Stimulated activated memory B cell treated with anti-CD40 and anti-IgM and Interleukin-4, amounts not matched to agents 10 μg/mL and 1 μg/mL and 100 μg/mL, for 72 hours (primary cell): Measurements from ENCODE around the gene CCDC88C.
A peak's percentile ranks its signal among the peaks of the same experiment; 100 is the strongest.
"Not testable (repeated sequence)": the region's sequence is repeated elsewhere in the genome, so short reads cannot be mapped to it uniquely, and the experiment has no call there.

Experiments used
- ATAC-seq: fragments of 150-1000 bp; cut with Tn5 transposase; 2 replicates; pipeline ENCODE4 v1.10.0; 2021
- H3K27ac Mint-ChIP-seq: one replicate; pipeline ENCODE4 v1.8.0; 2022; ENCODE audit warnings: mild to moderate bottlenecking, mixed read lengths
- H3K27me3 Mint-ChIP-seq: one replicate; pipeline ENCODE4 v1.8.0; 2022; ENCODE audit warnings: mixed read lengths
- H3K36me3 Mint-ChIP-seq: one replicate; pipeline ENCODE4 v1.8.0; 2022; ENCODE audit warnings: mixed read lengths
- H3K4me1 Mint-ChIP-seq: one replicate; pipeline ENCODE4 v1.8.0; 2022; ENCODE audit warnings: mixed read lengths
- H3K4me3 Mint-ChIP-seq: one replicate; pipeline ENCODE4 v1.8.0; 2022; ENCODE audit warnings: mild to moderate bottlenecking, moderate library complexity, mixed read lengths
- H3K9me3 Mint-ChIP-seq: one replicate; pipeline ENCODE4 v1.8.0; 2022; ENCODE audit warnings: mixed read lengths

The CCDC88C gene

GRCh38 chr14:91232052-91232451 lies 185.6 kb downstream of the CCDC88C start:
- peak overlapping the region; percentile 11 for H3K27ac Mint-ChIP-seq
- H3K27me3 Mint-ChIP-seq: no peaks in the 10 kb centered on the region
- ATAC-seq: no peak
- H3K36me3 Mint-ChIP-seq: peaks cover 9% of the 10 kb centered on the region
- no peak overlapping the region for H3K4me3 Mint-ChIP-seq
- H3K9me3 Mint-ChIP-seq: no peaks in the 10 kb centered on the region
- H3K4me1 Mint-ChIP-seq: peaks cover 46% of the 10 kb centered on the region

GRCh38 chr14:91231446-91231845 lies 186.2 kb downstream of the CCDC88C start:
- ATAC-seq: no peak
- peaks cover 14% of the 10 kb centered on the region for H3K36me3 Mint-ChIP-seq
- H3K9me3 Mint-ChIP-seq: no peaks in the 10 kb centered on the region
- no peaks in the 10 kb centered on the region for H3K27me3 Mint-ChIP-seq
- H3K27ac Mint-ChIP-seq: peak overlapping the region; percentile 11
- peaks cover 52% of the 10 kb centered on the region for H3K4me1 Mint-ChIP-seq
- H3K4me3 Mint-ChIP-seq: no peak overlapping the region

- Mint-ChIP-seq H3K4me1 (peaks cover 61% of the 10 kb centered on the region), H3K9me3 (no peaks in the 10 kb centered on the region), H3K27ac (peak overlapping the region; percentile 87), H3K27me3 (no peaks in the 10 kb centered on the region), H3K36me3 (peaks cover 14% of the 10 kb centered on the region), H3K4me3 (no peak overlapping the region)
- no peak for ATAC-seq
These were observed 187.1 kb downstream of the CCDC88C start for GRCh38 chr14:91230397-91231035.

GRCh38 chr14:91229743-91230200 lies 187.8 kb downstream of the CCDC88C start:
- Mint-ChIP-seq H3K4me3 (no peak overlapping the region), H3K4me1 (peaks cover 64% of the 10 kb centered on the region), H3K27ac (peak overlapping the region; percentile 87), H3K27me3 (no peaks in the 10 kb centered on the region), H3K36me3 (peaks cover 13% of the 10 kb centered on the region), H3K9me3 (no peaks in the 10 kb centered on the region)
- ATAC-seq: peak; percentile 86

- Mint-ChIP-seq H3K4me3 (no peak overlapping the region), H3K36me3 (peaks cover 7% of the 10 kb centered on the region), H3K27me3 (no peaks in the 10 kb centered on the region), H3K9me3 (no peaks in the 10 kb centered on the region), H3K27ac (peak overlapping the region; percentile 87), H3K4me1 (peaks cover 64% of the 10 kb centered on the region)
- ATAC-seq: no peak
These were observed 188.6 kb downstream of the CCDC88C start for GRCh38 chr14:91229005-91229382.

GRCh38 chr14:91228112-91229004 lies 189.3 kb downstream of the CCDC88C start:
- Mint-ChIP-seq H3K36me3 (peaks cover 14% of the 10 kb centered on the region), H3K27ac (peak overlapping the region; percentile 87), H3K27me3 (no peaks in the 10 kb centered on the region), H3K4me1 (peaks cover 64% of the 10 kb centered on the region), H3K9me3 (no peaks in the 10 kb centered on the region), H3K4me3 (peak overlapping the region; percentile 52)
- ATAC-seq: peak; percentile 95

GRCh38 chr14:91227183-91227628 lies 190.4 kb downstream of the CCDC88C start:
- Mint-ChIP-seq H3K9me3 (no peaks in the 10 kb centered on the region), H3K4me1 (peaks cover 60% of the 10 kb centered on the region), H3K27ac (peak overlapping the region; percentile 87), H3K36me3 (peaks cover 21% of the 10 kb centered on the region), H3K27me3 (no peaks in the 10 kb centered on the region), H3K4me3 (no peak overlapping the region)
- no peak for ATAC-seq

- not testable (repeated sequence) for H3K4me3 Mint-ChIP-seq, H3K27me3 Mint-ChIP-seq, ATAC-seq, H3K9me3 Mint-ChIP-seq
- Mint-ChIP-seq H3K27ac (peak overlapping the region; percentile 87), H3K4me1 (peaks cover 63% of the 10 kb centered on the region), H3K36me3 (peaks cover 29% of the 10 kb centered on the region)
These were observed 191.3 kb downstream of the CCDC88C start for GRCh38 chr14:91226360-91226759.

GRCh38 chr14:91225025-91225424 lies 192.6 kb downstream of the CCDC88C start:
- Mint-ChIP-seq H3K36me3 (peaks cover 43% of the 10 kb centered on the region), H3K4me1 (peaks cover 61% of the 10 kb centered on the region), H3K9me3 (peaks cover 4% of the 10 kb centered on the region), H3K27ac (no peak overlapping the region), H3K4me3 (no peak overlapping the region), H3K27me3 (no peaks in the 10 kb centered on the region)
- no peak for ATAC-seq

GRCh38 chr14:91223028-91223783 lies 194.4 kb downstream of the CCDC88C start:
- Mint-ChIP-seq H3K36me3 (peaks cover 53% of the 10 kb centered on the region), H3K4me1 (peaks cover 43% of the 10 kb centered on the region), H3K9me3 (peaks cover 4% of the 10 kb centered on the region), H3K27ac (peak overlapping the region; percentile 5), H3K27me3 (no peaks in the 10 kb centered on the region), H3K4me3 (no peak overlapping the region)
- ATAC-seq: no peak
